HEK293 (cell line): ENCODE measurements around the gene SEC16A.

Experiments
- CTCF ChIA-PET: fragments of 350-600 bp; formaldehyde crosslinking; extraction: SDS; loops from one replicate; lab custom pipeline; 2021; ENCODE audit warnings: antibody characterized with exemption; lab: Yijun Ruan, JAX
- POLR2A ChIA-PET: fragments of 300-600 bp; formaldehyde crosslinking; extraction: SDS; loops from one replicate; lab custom pipeline; 2020; ENCODE audit warnings: antibody characterized with exemption, inconsistent platforms; lab: Yijun Ruan, JAX
- H3K27ac ChIP-seq: fragments of 200-500 bp; sonication (Bioruptor generic); 2 replicates; pipeline ENCODE4 v1.5.1; 2014; ENCODE audit warnings: low read depth, low read length, control low read depth, inconsistent platforms; ENCODE audit errors: extremely low read depth
- H3K36me3 ChIP-seq, 2 experiments: fragments of 200-500 bp in 1 of 2; sonication (Bioruptor generic) in 1 of 2; 1 replicate in 1 of 2; 2 replicates in 1 of 2; pipeline ENCODE4 v1.5.1; 2014 to 2017; ENCODE audit warnings: inconsistent platforms in 2 of 2, low read length in 2 of 2; ENCODE audit not compliant: control insufficient read depth in 2 of 2, insufficient read depth in 1 of 2
- H3K4me1 ChIP-seq: fragments of 200-500 bp; sonication (Bioruptor generic); 2 replicates; pipeline ENCODE4 v1.5.1; 2014; ENCODE audit warnings: mild to moderate bottlenecking, low read length, inconsistent platforms; ENCODE audit not compliant: control insufficient read depth, insufficient read depth
- H3K4me3 ChIP-seq: 2 replicates; pipeline ENCODE4 v1.5.1; 2011; ENCODE audit warnings: low read depth, mild to moderate bottlenecking, control low read depth, low read length, moderate library complexity
- H3K9me3 ChIP-seq: fragments of 200-500 bp; sonication (Bioruptor generic); 2 replicates; pipeline ENCODE4 v1.5.1; 2014; ENCODE audit warnings: low read depth, low read length, inconsistent platforms; ENCODE audit not compliant: control insufficient read depth, insufficient read depth
- GLIS1 ChIP-seq: fragments of 450-650 bp; formaldehyde crosslinking; IDR thresholded peaks from 2 replicates; pipeline ENCODE4 v1.5.1; 2016; ENCODE audit warnings: missing biosample characterization, missing genetic modification characterization
- KLF16 ChIP-seq: fragments of 450-650 bp; formaldehyde crosslinking; IDR thresholded peaks from 2 replicates; pipeline ENCODE4 v1.5.1; 2017; ENCODE audit warnings: missing biosample characterization, missing genetic modification characterization
- MYNN ChIP-seq: fragments of 450-650 bp; formaldehyde crosslinking; IDR thresholded peaks from 2 replicates; pipeline ENCODE4 v1.5.1; 2016; ENCODE audit warnings: missing biosample characterization, missing genetic modification characterization, borderline replicate concordance
- REST ChIP-seq: fragments of 450-650 bp; formaldehyde crosslinking; IDR thresholded peaks from 2 replicates; pipeline ENCODE4 v1.5.1; 2016; ENCODE audit warnings: missing biosample characterization, missing genetic modification characterization
- SCRT1 ChIP-seq: fragments of 450-650 bp; formaldehyde crosslinking; IDR thresholded peaks from 2 replicates; pipeline ENCODE4 v1.5.1; 2016; ENCODE audit warnings: missing biosample characterization, missing genetic modification characterization, borderline replicate concordance
- SP3 ChIP-seq: fragments of 450-650 bp; formaldehyde crosslinking; IDR thresholded peaks from 2 replicates; pipeline ENCODE4 v1.5.1; 2016; ENCODE audit warnings: missing biosample characterization, missing genetic modification characterization
- ZFHX2 ChIP-seq: fragments of 450-650 bp; formaldehyde crosslinking; conservative IDR thresholded peaks from 2 replicates; pipeline ENCODE4 v1.5.1; 2016; ENCODE audit warnings: missing biosample characterization, missing genetic modification characterization
- ZNF18 ChIP-seq: fragments of 450-650 bp; formaldehyde crosslinking; IDR thresholded peaks from 2 replicates; pipeline ENCODE4 v1.5.1; 2016; ENCODE audit warnings: missing biosample characterization, missing genetic modification characterization
- ZNF221 ChIP-seq: fragments of 450-650 bp; formaldehyde crosslinking; IDR thresholded peaks from 2 replicates; pipeline ENCODE4 v1.5.1; 2017; ENCODE audit warnings: missing biosample characterization, missing genetic modification characterization, borderline replicate concordance
- ZNF433 ChIP-seq: fragments of 450-650 bp; formaldehyde crosslinking; IDR thresholded peaks from 2 replicates; pipeline ENCODE4 v1.5.1; 2016; ENCODE audit warnings: missing biosample characterization, missing genetic modification characterization, low read depth
- ZNF510 ChIP-seq: fragments of 450-650 bp; formaldehyde crosslinking; IDR thresholded peaks from 2 replicates; pipeline ENCODE4 v1.5.1; 2018; ENCODE audit warnings: mild to moderate bottlenecking, missing genetic modification characterization, missing biosample characterization; ENCODE audit not compliant: insufficient replicate concordance
- ZNF513 ChIP-seq: fragments of 450-650 bp; IDR thresholded peaks from 2 replicates; pipeline ENCODE4 v1.5.1; 2018; ENCODE audit warnings: missing biosample characterization, missing genetic modification characterization
- ZNF514 ChIP-seq: fragments of 450-650 bp; formaldehyde crosslinking; IDR thresholded peaks from 2 replicates; pipeline ENCODE4 v1.5.1; 2016; ENCODE audit warnings: missing biosample characterization, missing genetic modification characterization
- ZNF621 ChIP-seq: fragments of 450-650 bp; formaldehyde crosslinking; IDR thresholded peaks from 2 replicates; pipeline ENCODE4 v1.5.1; 2017; ENCODE audit warnings: missing biosample characterization, missing genetic modification characterization
- ZNF639 ChIP-seq: fragments of 450-650 bp; formaldehyde crosslinking; IDR thresholded peaks from 2 replicates; pipeline ENCODE4 v1.5.1; 2016; ENCODE audit warnings: missing biosample characterization, missing genetic modification characterization
- ZNF785 ChIP-seq: fragments of 450-650 bp; formaldehyde crosslinking; IDR thresholded peaks from 2 replicates; pipeline ENCODE4 v1.5.1; 2016; ENCODE audit warnings: missing biosample characterization, missing genetic modification characterization
- ZSCAN30 ChIP-seq: fragments of 450-650 bp; IDR thresholded peaks from 2 replicates; pipeline ENCODE4 v1.5.1; 2018; ENCODE audit warnings: missing biosample characterization, mild to moderate bottlenecking, missing genetic modification characterization, moderate library complexity

The SEC16A gene

GRCh38 chr9:136456258-136456657 is 26.6 kb downstream of the SEC16A start (continued):
- TF ChIP-seq GLIS1 (tag by site-specific recombination) (no peak), MYNN (no peak), ZNF513 (tag by site-specific recombination) (no peak), ZNF510 (tag by site-specific recombination) (no peak), REST (no peak), ZFHX2 (tag by site-specific recombination) (no peak), KLF16 (no peak), ZNF621 (no peak), ZNF514 (tag by site-specific recombination) (no peak)

- no peak overlapping the region for H3K27ac ChIP-seq
- peaks cover 25 to 88% of the 10 kb centered on the region in 2 experiments for H3K36me3 ChIP-seq
- POLR2A ChIA-PET: no interaction called here
Observed at GRCh38 chr9:136455043-136456002, 27.5 kb downstream of the SEC16A start.

GRCh38 chr9:136454026-136454796 is 28.6 kb downstream of the SEC16A start:
- Histone ChIP-seq H3K9me3 (no peaks in the 10 kb centered on the region), H3K27ac (no peak overlapping the region), H3K4me1 (no peaks in the 10 kb centered on the region), H3K4me3 (no peak overlapping the region), H3K36me3 (peaks cover 23 to 90% of the 10 kb centered on the region in 2 experiments)
- POLR2A ChIA-PET: no interaction called here
- CTCF ChIA-PET: interaction anchor here (0.6 to 1.1 kb wide), 3 partner anchors 14 to 128 kb away, joined by 3 read pairs; no protein-coding TSS in a partner anchor
- no peak for TF ChIP-seq ZSCAN30 (tag by site-specific recombination)
- no peak for TF ChIP-seq ZNF639 (tag by site-specific recombination)
- TF ChIP-seq ZNF18 (tag by site-specific recombination): no peak
- no peak for TF ChIP-seq SP3

More at GRCh38 chr9:136455043-136456002, 27.5 kb downstream of the SEC16A start:
- H3K4me3 ChIP-seq: no peak overlapping the region
- CTCF ChIA-PET: interaction anchor here (1.1 kb wide), 1 partner anchor 129 kb away, joined by 3 read pairs; no protein-coding TSS in a partner anchor
- no peaks in the 10 kb centered on the region for H3K4me1 ChIP-seq
- no peak for TF ChIP-seq ZNF785 (tag by site-specific recombination)
- no peak for TF ChIP-seq ZSCAN30 (tag by site-specific recombination)
- TF ChIP-seq SCRT1 (tag by site-specific recombination): no peak
- no peak for TF ChIP-seq ZNF221 (tag by site-specific recombination)
- no peak for TF ChIP-seq ZNF433
- TF ChIP-seq, all 188 proteins: peak for 0
- H3K9me3 ChIP-seq: no peaks in the 10 kb centered on the region
